PFSK-1 (cell line): ENCODE results near the gene SLC22A17.

Experiments used
- POLR2AphosphoS5 ChIP-seq: IDR thresholded peaks from 2 replicates; pipeline ENCODE4 v1.6.1; 2012; ENCODE audit warnings: low read depth, mild to moderate bottlenecking, control low read depth, low read length, moderate library complexity
- SIN3A ChIP-seq: IDR thresholded peaks from 2 replicates; pipeline ENCODE4 v1.6.1; 2012; ENCODE audit warnings: mild to moderate bottlenecking, low read length, moderate library complexity, borderline replicate concordance; ENCODE audit not compliant: insufficient read depth

GRCh38 chr14:23384364-23385080, 31.8 kb upstream of the SLC22A17 start:
- TF ChIP-seq POLR2AphosphoS5 (no peak), SIN3A (no peak)
